Ishikawa (cell line): ENCODE data around the gene DENND1A.

Source experiments
- CEBPB ChIP-seq: IDR thresholded peaks from 2 replicates; pipeline ENCODE4 v1.6.1; 2012
- CREB1 ChIP-seq: IDR thresholded peaks from 2 replicates; pipeline ENCODE4 v1.6.1; 2012; ENCODE audit warnings: low read depth
- EGR1 ChIP-seq: IDR thresholded peaks from 2 replicates; pipeline ENCODE4 v1.6.1; 2012
- EP300 ChIP-seq: IDR thresholded peaks from 2 replicates; pipeline ENCODE4 v1.6.1; 2012; ENCODE audit warnings: borderline replicate concordance
- FOXM1 ChIP-seq: IDR thresholded peaks from 2 replicates; pipeline ENCODE4 v1.6.1; 2012; ENCODE audit warnings: low read depth, borderline replicate concordance
- NFIC ChIP-seq: IDR thresholded peaks from 2 replicates; pipeline ENCODE4 v1.6.1; 2012
- RAD21 ChIP-seq: IDR thresholded peaks from 2 replicates; pipeline ENCODE4 v1.6.1; 2012; ENCODE audit warnings: low read depth
- TAF1 ChIP-seq: IDR thresholded peaks from 2 replicates; pipeline ENCODE4 v1.6.1; 2012; ENCODE audit warnings: low read depth, mild to moderate bottlenecking
- TCF12 ChIP-seq: IDR thresholded peaks from 2 replicates; pipeline ENCODE4 v1.6.1; 2012; ENCODE audit warnings: low read depth
- TEAD4 ChIP-seq: IDR thresholded peaks from 2 replicates; pipeline ENCODE4 v1.6.1; 2012
- YY1 ChIP-seq: IDR thresholded peaks from 2 replicates; pipeline ENCODE4 v1.6.1; 2012; ENCODE audit warnings: low read depth
- ZBTB7A ChIP-seq: IDR thresholded peaks from 2 replicates; pipeline ENCODE4 v1.6.1; 2012; ENCODE audit warnings: low read depth
- TF ChIP-seq, protein P1 (sequence below): IDR thresholded peaks from 2 replicates; pipeline ENCODE4 v1.6.1; 2012
- TF ChIP-seq, protein P2 (sequence below): IDR thresholded peaks from 2 replicates; pipeline ENCODE4 v1.6.1; 2012
- TF ChIP-seq, protein P3 (sequence below): IDR thresholded peaks from 2 replicates; pipeline ENCODE4 v1.6.1; 2012; ENCODE audit warnings: low read depth, mild to moderate bottlenecking

The DENND1A gene

GRCh38 chr9:123741214-123741613 is 188.7 kb downstream of the DENND1A start:
- TF ChIP-seq EP300: no peak
- TF ChIP-seq YY1: no peak
- TF ChIP-seq, protein P1, sequence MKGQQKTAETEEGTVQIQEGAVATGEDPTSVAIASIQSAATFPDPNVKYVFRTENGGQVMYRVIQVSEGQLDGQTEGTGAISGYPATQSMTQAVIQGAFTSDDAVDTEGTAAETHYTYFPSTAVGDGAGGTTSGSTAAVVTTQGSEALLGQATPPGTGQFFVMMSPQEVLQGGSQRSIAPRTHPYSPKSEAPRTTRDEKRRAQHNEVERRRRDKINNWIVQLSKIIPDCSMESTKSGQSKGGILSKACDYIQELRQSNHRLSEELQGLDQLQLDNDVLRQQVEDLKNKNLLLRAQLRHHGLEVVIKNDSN: no peak
- TF ChIP-seq, protein P2, sequence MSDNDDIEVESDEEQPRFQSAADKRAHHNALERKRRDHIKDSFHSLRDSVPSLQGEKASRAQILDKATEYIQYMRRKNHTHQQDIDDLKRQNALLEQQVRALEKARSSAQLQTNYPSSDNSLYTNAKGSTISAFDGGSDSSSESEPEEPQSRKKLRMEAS: no peak
- no peak for TF ChIP-seq EGR1

DNA sequence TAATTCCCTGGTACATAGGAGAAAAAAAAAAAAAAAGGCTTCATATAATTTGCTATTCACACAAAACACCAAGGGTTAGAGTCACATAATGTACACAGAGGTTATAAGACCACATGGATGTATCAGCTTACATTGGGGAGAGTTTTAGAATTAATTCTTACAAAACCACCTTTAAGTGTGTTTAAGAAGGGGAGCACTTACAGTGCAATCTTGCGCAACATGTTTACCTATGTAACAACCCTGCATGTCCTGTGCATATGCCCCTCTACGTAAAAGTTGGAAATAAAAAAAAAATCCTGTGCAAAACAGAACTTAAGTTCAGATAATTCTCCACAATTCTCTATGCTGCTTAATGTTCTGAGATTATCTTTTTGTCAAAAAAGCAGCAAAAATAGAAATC is 190.0 kb downstream of the DENND1A start:
- no peak for TF ChIP-seq TAF1
- TF ChIP-seq, protein P3, sequence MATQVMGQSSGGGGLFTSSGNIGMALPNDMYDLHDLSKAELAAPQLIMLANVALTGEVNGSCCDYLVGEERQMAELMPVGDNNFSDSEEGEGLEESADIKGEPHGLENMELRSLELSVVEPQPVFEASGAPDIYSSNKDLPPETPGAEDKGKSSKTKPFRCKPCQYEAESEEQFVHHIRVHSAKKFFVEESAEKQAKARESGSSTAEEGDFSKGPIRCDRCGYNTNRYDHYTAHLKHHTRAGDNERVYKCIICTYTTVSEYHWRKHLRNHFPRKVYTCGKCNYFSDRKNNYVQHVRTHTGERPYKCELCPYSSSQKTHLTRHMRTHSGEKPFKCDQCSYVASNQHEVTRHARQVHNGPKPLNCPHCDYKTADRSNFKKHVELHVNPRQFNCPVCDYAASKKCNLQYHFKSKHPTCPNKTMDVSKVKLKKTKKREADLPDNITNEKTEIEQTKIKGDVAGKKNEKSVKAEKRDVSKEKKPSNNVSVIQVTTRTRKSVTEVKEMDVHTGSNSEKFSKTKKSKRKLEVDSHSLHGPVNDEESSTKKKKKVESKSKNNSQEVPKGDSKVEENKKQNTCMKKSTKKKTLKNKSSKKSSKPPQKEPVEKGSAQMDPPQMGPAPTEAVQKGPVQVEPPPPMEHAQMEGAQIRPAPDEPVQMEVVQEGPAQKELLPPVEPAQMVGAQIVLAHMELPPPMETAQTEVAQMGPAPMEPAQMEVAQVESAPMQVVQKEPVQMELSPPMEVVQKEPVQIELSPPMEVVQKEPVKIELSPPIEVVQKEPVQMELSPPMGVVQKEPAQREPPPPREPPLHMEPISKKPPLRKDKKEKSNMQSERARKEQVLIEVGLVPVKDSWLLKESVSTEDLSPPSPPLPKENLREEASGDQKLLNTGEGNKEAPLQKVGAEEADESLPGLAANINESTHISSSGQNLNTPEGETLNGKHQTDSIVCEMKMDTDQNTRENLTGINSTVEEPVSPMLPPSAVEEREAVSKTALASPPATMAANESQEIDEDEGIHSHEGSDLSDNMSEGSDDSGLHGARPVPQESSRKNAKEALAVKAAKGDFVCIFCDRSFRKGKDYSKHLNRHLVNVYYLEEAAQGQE: no peak
- peak; percentile 77 for TF ChIP-seq CEBPB
- no peak for TF ChIP-seq TEAD4
- no peak for TF ChIP-seq TCF12

DNA sequence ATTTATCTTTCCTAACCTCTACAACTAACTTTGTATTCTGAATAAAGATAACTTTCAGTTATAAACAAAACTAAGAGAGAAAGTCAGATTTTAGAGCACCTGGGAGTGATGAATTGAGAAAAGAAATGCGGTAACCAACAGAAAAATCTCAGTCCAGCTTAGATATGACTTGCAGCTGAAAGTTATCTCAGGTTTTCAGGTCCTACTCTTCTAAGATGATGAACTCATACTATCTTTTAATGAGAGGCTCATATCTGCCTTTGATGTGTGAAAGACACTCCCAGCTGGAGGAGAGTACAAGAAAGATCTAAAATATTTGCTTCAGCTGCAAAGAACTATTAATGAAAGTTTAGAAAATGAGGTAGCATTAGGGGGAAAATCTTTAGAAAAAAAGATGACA is 190.5 kb downstream of the DENND1A start:
- TF ChIP-seq, protein P2: no peak
- no peak for TF ChIP-seq RAD21
- no peak for TF ChIP-seq FOXM1
- no peak for TF ChIP-seq ZBTB7A
- no peak for TF ChIP-seq YY1
- TF ChIP-seq EP300: no peak
- TF ChIP-seq, protein P3: no peak
- no peak for TF ChIP-seq TCF12
- TF ChIP-seq, protein P1: no peak
- no peak for TF ChIP-seq NFIC
- TF ChIP-seq TAF1: no peak
- TF ChIP-seq TEAD4: no peak
- TF ChIP-seq CREB1: no peak

GRCh38 chr9:123738648-123739047 is 191.3 kb downstream of the DENND1A start:
- TF ChIP-seq YY1 (no peak), FOXM1 (no peak), EP300 (no peak), ZBTB7A (no peak), RAD21 (no peak), EGR1 (no peak)
- TF ChIP-seq, protein P1: no peak
- TF ChIP-seq, protein P3: no peak

DNA sequence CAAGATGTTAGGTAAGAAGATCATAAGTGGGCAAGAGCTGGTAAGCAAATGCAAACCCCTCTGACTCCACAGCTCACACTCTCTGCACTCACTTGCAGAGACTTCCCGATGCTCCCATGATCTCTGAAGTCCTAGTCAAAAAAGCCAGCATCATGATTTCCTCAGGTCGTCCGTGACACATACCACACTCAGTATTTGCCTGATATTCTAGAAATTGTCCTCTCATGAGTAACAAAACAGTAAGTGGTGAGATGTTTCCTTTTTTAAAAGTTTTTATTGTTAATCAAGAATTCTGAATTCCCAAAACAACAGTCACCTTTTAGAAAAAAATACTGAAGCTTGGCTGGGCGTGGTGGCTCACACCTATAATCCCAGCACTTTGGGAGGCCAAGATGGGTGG is 194.6 kb downstream of the DENND1A start:
- TF ChIP-seq TAF1 (no peak), EP300 (no peak), NFIC (no peak), EGR1 (no peak), CEBPB (no peak), CREB1 (no peak), ZBTB7A (no peak), YY1 (no peak), TEAD4 (no peak), TCF12 (no peak)
- TF ChIP-seq, protein P2: no peak
- TF ChIP-seq, protein P1: no peak
